Measurements from ENCODE around the gene DHX58. TPM values are rescaled to one million over a fixed set of nuclear protein-coding genes. Genes with fewer than 3 reads are reported as not detected.

Gene DHX58
- total and polyA plus RNA-seq, 4 donors = 6.7 to 19.7 (median 8.8) TPM

DNA sequence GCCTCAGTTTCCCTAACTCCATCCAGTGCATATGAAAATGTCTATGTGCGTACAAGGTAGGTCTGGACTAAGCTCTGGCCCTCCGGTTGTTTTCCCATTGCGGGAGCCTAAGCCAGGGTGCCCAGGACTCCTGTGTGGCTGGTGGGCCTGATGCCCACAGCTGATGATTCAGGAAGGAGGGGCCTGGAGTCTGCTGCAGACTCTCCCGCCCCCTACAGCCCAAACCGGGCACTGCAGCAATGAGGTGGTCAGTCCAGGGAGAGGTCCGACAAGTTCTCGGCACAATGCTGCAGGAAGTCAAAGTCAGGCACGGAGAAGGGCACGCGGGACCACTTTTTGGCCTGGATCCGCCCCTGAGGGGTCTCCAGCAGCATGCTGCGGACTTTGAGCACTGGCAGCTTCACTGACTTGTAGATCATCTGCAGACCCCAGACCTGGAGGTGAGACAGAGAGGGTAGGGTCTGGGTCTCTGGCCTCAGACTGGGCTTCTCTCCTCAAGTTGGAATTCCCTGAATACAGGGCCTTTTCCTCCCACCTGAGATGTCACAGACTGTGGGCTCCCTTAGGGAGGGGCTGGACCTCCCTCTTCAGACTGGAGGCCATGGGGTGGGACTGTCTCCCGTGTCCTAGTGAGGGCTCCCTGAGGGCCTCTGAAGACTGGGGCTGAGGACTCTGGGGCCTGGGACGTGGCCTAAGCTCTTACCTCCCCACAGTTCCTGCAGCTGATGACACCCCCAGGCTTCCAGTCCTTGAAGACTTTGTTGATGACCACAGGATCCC, 10.8 kb downstream of the DHX58 start:
- no peak overlapping the region for H3K27ac ChIP-seq (ENCODE audit: low read depth, low read length)
- H3K4me1 ChIP-seq (ENCODE audit: control insufficient read depth, insufficient read depth, low read length) = peaks cover 17% of the 10 kb centered on the region
- peaks cover 7% of the 10 kb centered on the region for H3K36me3 ChIP-seq (ENCODE audit: control insufficient read depth, insufficient read depth, low read length)
- no peak overlapping the region for H3K4me3 ChIP-seq (ENCODE audit: low read depth, low read length)
- no peaks in the 10 kb centered on the region for H3K9me3 ChIP-seq (ENCODE audit: control insufficient read depth, insufficient read depth, low read length)
- WGBS (ENCODE audit: insufficient coverage) = 18% methylated on average over 13 of the region's 14 CpGs
- peak in 2 of 6 donors; percentile 66 to 74 for DNase-seq (ENCODE audit: low read depth in 4 of 6, low spot score in 6 of 6)
- peaks cover 23% of the 10 kb centered on the region for H3K27me3 ChIP-seq (ENCODE audit: control insufficient read depth, insufficient read depth, low read length)

- Histone ChIP-seq H3K4me1 (ENCODE audit: control insufficient read depth, insufficient read depth, low read length) (peaks cover 20% of the 10 kb centered on the region), H3K4me3 (ENCODE audit: low read depth, low read length) (no peak overlapping the region), H3K27ac (ENCODE audit: low read depth, low read length) (no peak overlapping the region), H3K27me3 (ENCODE audit: control insufficient read depth, insufficient read depth, low read length) (peaks cover 29% of the 10 kb centered on the region), H3K9me3 (ENCODE audit: control insufficient read depth, insufficient read depth, low read length) (no peaks in the 10 kb centered on the region), H3K36me3 (ENCODE audit: control insufficient read depth, insufficient read depth, low read length) (peaks cover 3% of the 10 kb centered on the region)
- WGBS (ENCODE audit: insufficient coverage) = 51% methylated on average over 5 of the region's 14 CpGs
- no peak for DNase-seq (ENCODE audit: low read depth in 4 of 6, low spot score in 6 of 6)
Observed at GRCh38 chr17:42098730-42099399, 13.6 kb downstream of the DHX58 start.

DNA sequence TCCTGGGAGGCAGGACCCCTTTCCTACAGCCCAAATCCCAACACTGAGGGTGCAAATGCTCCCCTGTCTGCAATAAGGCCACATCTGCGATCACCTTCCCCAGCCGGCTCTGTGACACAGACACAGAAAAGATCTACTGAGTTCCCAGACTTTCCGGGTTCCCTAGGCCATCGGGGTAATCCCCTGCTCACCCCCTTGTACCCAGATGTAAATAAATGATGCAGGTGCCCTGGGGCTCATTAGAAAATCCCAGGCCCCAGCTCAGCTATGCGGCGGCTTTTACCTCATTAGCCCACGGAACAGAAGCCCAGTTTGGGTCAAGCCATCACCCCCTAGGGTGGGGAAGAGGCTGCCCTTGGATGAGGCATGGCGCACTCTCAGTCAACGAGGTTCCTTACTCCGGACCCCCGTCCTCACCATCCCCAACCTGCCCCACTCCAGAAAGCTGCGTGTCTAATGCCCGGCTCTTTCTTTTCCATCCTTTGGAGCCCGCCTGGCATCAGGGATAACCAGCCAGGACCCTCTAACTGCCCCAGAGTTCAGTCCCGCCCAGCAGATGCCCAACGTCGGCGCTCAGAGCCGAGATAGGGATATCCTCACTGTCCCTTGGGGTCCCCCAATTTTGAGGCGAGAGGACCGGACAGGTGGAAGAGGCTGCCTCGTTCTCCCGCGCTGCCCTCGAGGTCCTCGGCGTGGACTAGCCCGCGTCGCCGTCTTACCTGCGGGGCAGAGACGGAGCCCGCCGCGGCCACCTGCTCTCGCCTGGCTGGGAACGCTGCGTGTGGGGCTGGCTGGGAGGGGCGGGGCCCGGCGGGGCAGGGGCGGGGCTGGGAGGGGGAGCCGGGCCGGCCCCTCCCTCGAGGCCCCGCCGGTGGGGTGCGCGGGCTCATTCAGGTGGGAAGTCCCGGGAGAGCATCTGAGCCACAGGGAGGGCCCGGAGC, 14.6 kb downstream of the DHX58 start, which contains the start of gene ZNF385C:
Gene ZNF385C, minus strand, starts transcription at position 783 of the 941 bp plus-strand sequence. CDS start 35,417 bp downstream, outside the sequence.
- H3K27me3 ChIP-seq (ENCODE audit: control insufficient read depth, insufficient read depth, low read length) = peaks cover 29% of the 10 kb centered on the region

GRCh38 chr17:42096360-42097111, 16.0 kb downstream of the DHX58 start:
- Histone ChIP-seq H3K4me3 (ENCODE audit: low read depth, low read length) (no peak overlapping the region), H3K4me1 (ENCODE audit: control insufficient read depth, insufficient read depth, low read length) (peaks cover 15% of the 10 kb centered on the region), H3K27me3 (ENCODE audit: control insufficient read depth, insufficient read depth, low read length) (peaks cover 29% of the 10 kb centered on the region), H3K36me3 (ENCODE audit: control insufficient read depth, insufficient read depth, low read length) (no peaks in the 10 kb centered on the region), H3K9me3 (ENCODE audit: control insufficient read depth, insufficient read depth, low read length) (no peaks in the 10 kb centered on the region), H3K27ac (ENCODE audit: low read depth, low read length) (no peak overlapping the region)
- DNase-seq (ENCODE audit: low read depth in 4 of 6, low spot score in 6 of 6) = no peak
- WGBS (ENCODE audit: insufficient coverage) = 57% methylated on average over 1 of the region's 8 CpGs

More for the DNA sequence above, 14.6 kb downstream of the DHX58 start, which contains the start of gene ZNF385C:
- H3K27ac ChIP-seq (ENCODE audit: low read depth, low read length) = no peak within 1 kb of the TSS
- no peaks in the 10 kb centered on the region for H3K9me3 ChIP-seq (ENCODE audit: control insufficient read depth, insufficient read depth, low read length)
- DNase-seq (ENCODE audit: low read depth in 4 of 6, low spot score in 6 of 6) = no peak
- H3K4me1 ChIP-seq (ENCODE audit: control insufficient read depth, insufficient read depth, low read length) = peaks cover 20% of the 10 kb centered on the region
- WGBS (ENCODE audit: insufficient coverage) = 8% methylated on average over 38 of the region's 52 CpGs
- H3K36me3 ChIP-seq (ENCODE audit: control insufficient read depth, insufficient read depth, low read length) = no peaks in the 10 kb centered on the region
- no peak within 1 kb of the TSS for H3K4me3 ChIP-seq (ENCODE audit: low read depth, low read length)

GRCh38 chr17:42094375-42095069, 18.0 kb downstream of the DHX58 start:
- no peak for DNase-seq (ENCODE audit: low read depth in 4 of 6, low spot score in 6 of 6)

DNA sequence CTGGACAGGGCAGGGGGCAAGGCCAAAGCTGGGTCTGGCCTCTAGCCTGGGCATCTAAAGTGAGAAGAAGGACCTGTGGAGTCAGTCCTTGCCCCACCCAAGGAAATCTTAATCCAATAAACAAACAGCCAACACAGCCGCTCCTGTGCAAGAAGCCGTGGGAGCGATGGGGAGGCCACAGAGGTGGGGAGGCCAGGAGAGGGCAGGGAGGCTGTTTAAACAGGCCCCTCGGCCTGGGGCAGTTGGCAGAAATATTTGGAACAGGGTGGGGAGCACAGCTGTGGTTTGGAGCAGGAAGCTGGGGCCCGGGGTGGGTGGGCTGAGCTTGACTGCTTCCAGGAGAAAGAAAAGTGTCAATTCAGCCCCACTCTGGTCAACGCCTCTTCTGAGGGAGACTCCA, 19.6 kb downstream of the DHX58 start:
- peaks cover 17% of the 10 kb centered on the region for H3K4me1 ChIP-seq (ENCODE audit: control insufficient read depth, insufficient read depth, low read length)
- peaks cover 19% of the 10 kb centered on the region for H3K27me3 ChIP-seq (ENCODE audit: control insufficient read depth, insufficient read depth, low read length)
- H3K9me3 ChIP-seq (ENCODE audit: control insufficient read depth, insufficient read depth, low read length) = no peaks in the 10 kb centered on the region
- DNase-seq (ENCODE audit: low read depth in 4 of 6, low spot score in 6 of 6) = no peak
- whole genome bisulfite sequencing (ENCODE audit: insufficient coverage) = 77% methylated on average over 3 of the region's 6 CpGs
- no peaks in the 10 kb centered on the region for H3K36me3 ChIP-seq (ENCODE audit: control insufficient read depth, insufficient read depth, low read length)
- no peak overlapping the region for H3K27ac ChIP-seq (ENCODE audit: low read depth, low read length)
- H3K4me3 ChIP-seq (ENCODE audit: low read depth, low read length) = no peak overlapping the region

More at GRCh38 chr17:42094375-42095069, 18.0 kb downstream of the DHX58 start:
- Histone ChIP-seq H3K27ac (ENCODE audit: low read depth, low read length) (no peak overlapping the region), H3K9me3 (ENCODE audit: control insufficient read depth, insufficient read depth, low read length) (no peaks in the 10 kb centered on the region), H3K27me3 (ENCODE audit: control insufficient read depth, insufficient read depth, low read length) (peaks cover 29% of the 10 kb centered on the region), H3K4me1 (ENCODE audit: control insufficient read depth, insufficient read depth, low read length) (peaks cover 13% of the 10 kb centered on the region), H3K36me3 (ENCODE audit: control insufficient read depth, insufficient read depth, low read length) (no peaks in the 10 kb centered on the region), H3K4me3 (ENCODE audit: low read depth, low read length) (no peak overlapping the region)
- 78% methylated on average over 11 of the region's 12 CpGs for WGBS (ENCODE audit: insufficient coverage)

DNA sequence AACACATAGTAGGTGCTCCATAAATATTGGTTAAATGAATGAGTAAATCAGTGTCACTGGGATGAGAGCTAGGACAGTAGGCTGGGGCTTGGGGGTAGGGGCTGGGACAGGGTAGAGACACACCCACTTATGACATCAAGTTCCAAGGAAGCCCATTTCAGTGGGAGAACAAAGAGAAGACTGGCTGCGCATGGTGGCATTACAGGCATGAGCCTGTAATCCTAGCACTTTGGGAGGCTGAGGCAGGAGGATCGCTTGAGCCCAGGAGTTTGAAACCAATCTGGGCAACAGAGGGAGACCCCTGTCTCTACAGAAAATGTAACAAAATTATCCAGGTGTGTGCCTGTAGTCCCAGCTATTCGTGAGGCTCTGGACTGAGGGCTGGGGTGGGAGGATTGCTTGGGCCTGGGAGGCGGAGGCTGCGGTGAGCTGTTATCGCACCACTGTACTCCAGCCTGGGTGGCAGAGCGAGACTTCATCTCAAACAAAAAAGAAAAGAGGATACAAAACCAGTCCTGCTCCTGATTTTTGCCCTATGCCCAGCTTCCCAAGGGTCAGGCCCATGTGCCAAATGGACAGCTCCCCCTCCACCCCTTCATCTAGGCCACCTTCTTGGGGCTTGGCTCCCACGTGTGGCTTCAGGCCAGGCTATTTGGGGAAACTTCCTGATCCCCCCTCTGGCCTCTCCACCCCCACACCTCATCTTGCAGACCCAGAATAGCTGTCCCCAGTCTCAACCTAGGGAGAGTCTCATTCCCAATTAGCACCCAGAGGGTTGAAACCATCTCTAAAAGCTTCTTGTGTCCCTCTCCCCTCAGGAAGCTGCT, 21.3 kb downstream of the DHX58 start:
- WGBS (ENCODE audit: insufficient coverage) = 82% methylated on average over 6 of the region's 8 CpGs
- no peak overlapping the region for H3K4me3 ChIP-seq (ENCODE audit: low read depth, low read length)
- no peak for DNase-seq (ENCODE audit: low read depth in 4 of 6, low spot score in 6 of 6)
- H3K27ac ChIP-seq (ENCODE audit: low read depth, low read length) = no peak overlapping the region
- H3K27me3 ChIP-seq (ENCODE audit: control insufficient read depth, insufficient read depth, low read length) = peaks cover 1% of the 10 kb centered on the region
- no peaks in the 10 kb centered on the region for H3K9me3 ChIP-seq (ENCODE audit: control insufficient read depth, insufficient read depth, low read length)
- no peaks in the 10 kb centered on the region for H3K36me3 ChIP-seq (ENCODE audit: control insufficient read depth, insufficient read depth, low read length)
- peaks cover 8% of the 10 kb centered on the region for H3K4me1 ChIP-seq (ENCODE audit: control insufficient read depth, insufficient read depth, low read length)

DNA sequence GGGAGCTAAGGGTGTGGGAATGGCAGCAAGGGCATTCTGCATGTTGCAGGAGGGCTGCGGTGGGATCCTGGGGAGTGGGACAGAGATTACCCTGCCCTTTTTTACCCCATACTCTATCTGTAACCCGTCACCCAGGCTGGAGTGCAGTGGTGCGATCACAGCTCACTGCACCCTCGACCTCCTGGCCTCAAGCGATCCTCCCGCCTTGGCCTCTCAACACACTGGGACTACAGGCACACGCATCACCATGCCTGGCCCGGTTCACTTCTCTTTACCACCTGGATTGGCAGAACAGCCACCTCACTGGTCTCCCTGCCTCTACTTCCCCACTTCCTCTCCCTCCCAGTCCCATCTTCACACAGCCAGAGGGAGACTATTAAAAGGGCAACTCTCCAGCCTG, 23.8 kb downstream of the DHX58 start:
- no peak overlapping the region for H3K4me3 ChIP-seq (ENCODE audit: low read depth, low read length)
- no peak overlapping the region for H3K27ac ChIP-seq (ENCODE audit: low read depth, low read length)
- H3K9me3 ChIP-seq (ENCODE audit: control insufficient read depth, insufficient read depth, low read length) = no peaks in the 10 kb centered on the region
- peaks cover 8% of the 10 kb centered on the region for H3K4me1 ChIP-seq (ENCODE audit: control insufficient read depth, insufficient read depth, low read length)
- H3K27me3 ChIP-seq (ENCODE audit: control insufficient read depth, insufficient read depth, low read length) = no peaks in the 10 kb centered on the region
- DNase-seq (ENCODE audit: low read depth in 4 of 6, low spot score in 6 of 6) = no peak
- H3K36me3 ChIP-seq (ENCODE audit: control insufficient read depth, insufficient read depth, low read length) = no peaks in the 10 kb centered on the region
- 91% methylated on average over 7 of the region's 8 CpGs for WGBS (ENCODE audit: insufficient coverage)
